Epithelial cell of proximal tubule (primary cell): Measurements from ENCODE around the gene DGKK. TPM values are rescaled to one million over a fixed set of nuclear protein-coding genes. Genes with fewer than 3 reads are reported as not detected.

Experiments used
- DNase-seq: peaks from one replicate; pipeline ENCODE4 v3.0.0-alpha.2; 2011; ENCODE audit warnings: low read depth
- H3K4me3 ChIP-seq: 2 replicates; pipeline ENCODE4 v1.5.1; 2011; ENCODE audit warnings: low read depth, mild to moderate bottlenecking, low read length
- total RNA-seq: library from RNA; depleted of rRNA; stranded (reverse); fragments of >200 nt; gene quantifications from 2 replicates; pipeline ENCODE4 v1.2.3, GENCODE V29; 2015
- TF ChIP-seq, protein P1 (sequence below): conservative IDR thresholded peaks from 2 replicates; pipeline ENCODE4 v1.5.1; 2012; ENCODE audit warnings: low read depth, mild to moderate bottlenecking, low read length

Gene DGKK
- total RNA-seq, 1 donor from 2014 or later = not detected

DNA sequence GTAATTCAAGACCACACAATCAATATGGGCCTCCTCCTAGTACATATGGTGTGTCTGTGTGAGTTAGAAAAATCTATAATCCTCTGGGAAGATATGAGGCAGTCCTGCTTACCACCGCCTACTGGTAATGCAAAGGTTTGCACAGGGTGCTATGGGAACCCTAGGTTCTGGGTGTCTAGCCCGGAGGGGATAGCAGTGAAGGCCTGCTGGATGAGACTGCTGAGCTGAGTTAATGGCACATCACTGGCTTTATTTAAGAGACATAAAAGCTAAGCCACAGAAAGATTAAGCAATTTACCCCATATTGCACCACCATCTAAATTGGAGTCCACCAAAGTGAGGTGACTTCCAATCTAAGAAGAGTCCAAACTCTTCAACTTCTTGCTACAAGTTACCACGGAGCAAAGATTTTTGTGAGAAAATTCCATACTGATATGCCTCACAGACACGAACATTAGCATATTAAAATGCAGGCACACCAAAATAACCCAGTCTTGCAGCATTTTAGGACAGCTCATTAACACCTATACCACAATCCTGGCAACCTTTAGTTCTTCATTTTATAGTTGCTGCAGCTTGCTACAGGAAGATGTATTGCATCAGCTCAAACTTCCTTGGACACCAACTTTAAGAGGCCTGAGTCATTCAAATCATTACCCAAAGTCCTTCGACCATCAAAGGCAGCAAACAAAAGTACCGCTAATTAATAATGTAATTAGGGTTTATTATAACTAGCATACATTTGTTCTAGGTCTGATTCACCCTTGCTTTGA, 13.7 kb downstream of the DGKK start:
- H3K4me3 ChIP-seq = no peak overlapping the region
- no peak for DNase-seq
- TF ChIP-seq, protein P1, sequence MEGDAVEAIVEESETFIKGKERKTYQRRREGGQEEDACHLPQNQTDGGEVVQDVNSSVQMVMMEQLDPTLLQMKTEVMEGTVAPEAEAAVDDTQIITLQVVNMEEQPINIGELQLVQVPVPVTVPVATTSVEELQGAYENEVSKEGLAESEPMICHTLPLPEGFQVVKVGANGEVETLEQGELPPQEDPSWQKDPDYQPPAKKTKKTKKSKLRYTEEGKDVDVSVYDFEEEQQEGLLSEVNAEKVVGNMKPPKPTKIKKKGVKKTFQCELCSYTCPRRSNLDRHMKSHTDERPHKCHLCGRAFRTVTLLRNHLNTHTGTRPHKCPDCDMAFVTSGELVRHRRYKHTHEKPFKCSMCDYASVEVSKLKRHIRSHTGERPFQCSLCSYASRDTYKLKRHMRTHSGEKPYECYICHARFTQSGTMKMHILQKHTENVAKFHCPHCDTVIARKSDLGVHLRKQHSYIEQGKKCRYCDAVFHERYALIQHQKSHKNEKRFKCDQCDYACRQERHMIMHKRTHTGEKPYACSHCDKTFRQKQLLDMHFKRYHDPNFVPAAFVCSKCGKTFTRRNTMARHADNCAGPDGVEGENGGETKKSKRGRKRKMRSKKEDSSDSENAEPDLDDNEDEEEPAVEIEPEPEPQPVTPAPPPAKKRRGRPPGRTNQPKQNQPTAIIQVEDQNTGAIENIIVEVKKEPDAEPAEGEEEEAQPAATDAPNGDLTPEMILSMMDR = no peak

DNA sequence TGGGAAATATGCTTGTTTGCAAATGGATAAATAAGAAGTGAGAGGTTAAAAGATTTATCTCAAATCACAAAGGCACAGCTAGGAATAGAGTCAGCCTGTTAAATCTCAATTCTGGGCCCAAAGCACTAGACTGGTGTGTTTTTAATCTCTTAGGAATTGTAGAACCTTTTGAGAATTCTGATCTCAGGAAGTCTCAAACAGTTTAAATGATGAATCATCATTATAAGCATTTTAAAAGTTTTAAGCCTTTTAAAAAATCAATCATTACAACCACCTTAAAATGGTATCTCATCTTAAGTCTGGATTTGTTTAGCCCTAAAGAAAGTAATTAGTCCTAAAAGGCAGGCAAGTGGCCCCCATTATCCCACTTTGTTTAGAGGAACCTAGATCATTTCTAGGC, 17.8 kb downstream of the DGKK start:
- no peak for DNase-seq
- TF ChIP-seq, protein P1 = no peak

DNA sequence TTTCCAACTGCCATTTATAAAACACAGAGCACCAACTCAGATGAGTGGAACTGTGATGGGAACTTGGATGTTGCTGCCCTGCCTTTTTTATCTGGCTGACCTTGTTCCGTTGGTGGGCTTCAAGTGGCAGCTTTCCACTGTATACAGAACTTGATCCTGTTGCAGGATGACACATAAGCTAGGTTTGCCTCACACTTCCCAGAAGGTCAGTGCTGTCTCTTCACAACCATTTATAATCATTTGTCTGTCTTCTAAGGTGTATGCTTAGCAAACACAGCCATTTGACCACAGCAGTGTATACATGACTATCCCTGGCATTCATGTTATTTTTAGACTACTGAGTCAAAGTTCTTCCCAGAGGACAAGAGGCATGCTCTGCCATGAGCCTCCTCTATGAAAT, 20.3 kb downstream of the DGKK start:
- TF ChIP-seq, protein P1 = no peak
- H3K4me3 ChIP-seq = no peak overlapping the region
- DNase-seq = no peak

More for the DNA sequence above, 17.8 kb downstream of the DGKK start:
- H3K4me3 ChIP-seq = no peak overlapping the region

DNA sequence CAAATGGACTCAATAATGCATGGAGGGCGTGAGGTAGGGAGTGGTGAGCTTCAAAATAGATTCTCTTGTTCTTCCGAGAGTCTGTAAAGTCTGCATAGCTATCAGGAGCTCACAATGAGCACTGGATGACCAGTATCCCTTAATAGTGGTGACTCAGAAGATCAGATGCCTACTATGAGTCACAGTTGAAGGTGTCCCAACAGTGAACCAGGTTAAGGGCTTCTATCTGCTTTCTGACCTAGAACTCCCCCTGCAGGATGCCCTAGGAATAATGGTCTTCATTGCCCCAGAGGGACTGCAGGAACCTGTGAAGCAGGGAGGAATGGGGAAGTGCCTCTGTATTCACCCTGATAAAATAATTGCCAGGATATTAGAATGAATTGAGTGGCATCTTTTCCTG, 22.1 kb downstream of the DGKK start:
- peak; percentile 43 for DNase-seq
- TF ChIP-seq, protein P1 = peak; percentile 58
- H3K4me3 ChIP-seq = no peak overlapping the region

DNA sequence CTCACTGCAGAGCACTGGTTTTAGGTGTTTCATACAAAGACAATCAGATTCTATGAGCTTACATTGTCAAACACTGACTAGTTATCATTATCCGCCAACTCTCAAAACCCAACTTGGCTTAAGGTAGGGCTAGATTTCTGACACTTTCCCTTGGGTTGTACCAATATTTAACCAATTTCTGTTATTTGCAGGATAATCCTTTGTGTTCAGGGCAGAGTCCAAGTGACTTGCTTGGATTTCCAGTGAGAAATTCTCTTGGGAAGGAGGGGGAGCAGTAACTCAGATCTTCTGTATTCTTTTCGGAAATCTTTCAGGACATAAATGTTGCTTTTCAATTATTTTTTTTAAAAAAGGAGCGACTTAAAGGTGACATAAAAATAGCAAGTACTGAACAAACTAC, 23.1 kb downstream of the DGKK start:
- H3K4me3 ChIP-seq = no peak overlapping the region
- TF ChIP-seq, protein P1 = no peak
- no peak for DNase-seq

DNA sequence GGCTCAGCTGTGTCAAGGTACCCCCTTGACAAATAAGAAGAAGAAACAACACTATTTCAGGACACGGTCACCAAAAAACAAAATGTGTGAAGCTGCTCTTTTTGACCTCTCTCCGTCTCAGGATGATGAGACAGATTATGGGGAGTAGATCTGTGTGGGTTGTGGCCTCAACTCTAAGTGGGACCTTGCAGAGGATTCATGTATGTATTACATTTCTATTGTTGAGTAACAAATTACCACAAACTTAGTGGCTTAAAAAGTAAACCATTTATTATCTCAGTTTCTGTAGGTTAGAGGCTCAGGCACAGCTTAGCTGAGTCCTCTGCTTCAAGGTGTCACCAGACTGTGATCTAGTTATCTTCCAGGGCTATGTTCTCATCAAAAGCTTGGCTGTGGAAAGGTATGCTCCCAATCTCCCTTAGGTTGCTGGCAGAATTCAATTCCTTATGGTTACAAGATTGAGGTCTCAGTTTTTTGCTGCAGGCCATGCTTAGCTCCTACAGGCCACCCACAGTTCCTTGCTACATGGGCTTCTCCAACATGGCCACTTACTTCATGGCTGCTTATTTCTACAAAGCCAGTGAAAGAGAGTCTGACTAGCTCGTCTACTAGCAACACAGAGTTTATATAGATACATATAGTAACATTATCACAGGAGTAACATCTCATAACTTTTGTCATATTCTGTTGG, 28.1 kb downstream of the DGKK start:
- H3K4me3 ChIP-seq = no peak overlapping the region
- no peak for DNase-seq
- TF ChIP-seq, protein P1 = no peak

DNA sequence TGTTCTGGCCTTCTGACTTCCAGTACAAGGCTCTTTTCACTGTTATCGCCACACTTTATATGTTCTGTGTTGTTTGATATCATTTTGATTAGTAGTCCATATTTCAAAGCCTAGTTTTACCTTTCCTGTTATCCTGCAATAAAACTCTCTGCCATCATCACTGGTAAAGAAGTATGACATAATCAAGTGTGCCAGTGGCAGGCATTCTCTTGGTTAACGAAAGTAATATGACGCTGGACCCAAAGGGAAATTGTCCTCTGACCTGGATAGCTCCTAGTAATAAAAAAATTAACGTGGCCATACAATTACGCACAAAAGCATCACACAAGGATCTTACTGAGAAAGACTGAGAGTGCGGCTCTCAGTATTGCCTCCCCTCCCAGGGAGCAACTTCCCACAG, 33.8 kb downstream of the DGKK start:
- TF ChIP-seq, protein P1 = no peak
- H3K4me3 ChIP-seq = no peak overlapping the region
- DNase-seq = no peak
